HG03442 (cell line): ENCODE results near the gene FAM204A.

Experiments used
- ATAC-seq: cut with Tn5 transposase; IDR thresholded peaks from one replicate; pipeline ENCODE4 v1.9.1; 2021; ENCODE audit warnings: mild to moderate bottlenecking, moderate library complexity; ENCODE audit not compliant: unreplicated experiment

Gene FAM204A

GRCh38 chr10:118332948-118333710 is 9.0 kb downstream of the FAM204A start:
- ATAC-seq: no peak

GRCh38 chr10:118332236-118332635 is 9.9 kb downstream of the FAM204A start:
- peak; percentile 89 for ATAC-seq

- no peak for ATAC-seq
These were observed 11.6 kb downstream of the FAM204A start for GRCh38 chr10:118330295-118331076.

- ATAC-seq: no peak
These were observed 18.0 kb downstream of the FAM204A start for GRCh38 chr10:118324140-118324539.

- ATAC-seq: no peak
These were observed 20.2 kb downstream of the FAM204A start for GRCh38 chr10:118321724-118322575.

- ATAC-seq: no peak
These were observed 26.5 kb downstream of the FAM204A start for GRCh38 chr10:118315629-118316028.

GRCh38 chr10:118314882-118315281 is 27.2 kb downstream of the FAM204A start:
- ATAC-seq: no peak

GRCh38 chr10:118311505-118311904 is 30.6 kb downstream of the FAM204A start:
- no peak for ATAC-seq

- ATAC-seq: no peak
These were observed 31.3 kb downstream of the FAM204A start for GRCh38 chr10:118310822-118311221.

GRCh38 chr10:118309911-118310310 is 32.2 kb downstream of the FAM204A start:
- no peak for ATAC-seq

GRCh38 chr10:118308664-118309063 is 33.5 kb downstream of the FAM204A start:
- ATAC-seq: no peak

GRCh38 chr10:118307859-118308258 is 34.3 kb downstream of the FAM204A start:
- no peak for ATAC-seq

GRCh38 chr10:118307220-118307619 is 34.9 kb downstream of the FAM204A start:
- no peak for ATAC-seq

- ATAC-seq: no peak
These were observed 36.4 kb downstream of the FAM204A start for GRCh38 chr10:118305730-118306129.

- no peak for ATAC-seq
These were observed 37.6 kb downstream of the FAM204A start for GRCh38 chr10:118304521-118304920.

- ATAC-seq: no peak
These were observed 40.9 kb downstream of the FAM204A start for GRCh38 chr10:118301211-118301610.

GRCh38 chr10:118300320-118300719 is 41.8 kb downstream of the FAM204A start:
- ATAC-seq: no peak

- ATAC-seq: no peak
These were observed 43.3 kb downstream of the FAM204A start for GRCh38 chr10:118298787-118299186.

- no peak for ATAC-seq
These were observed 51.0 kb downstream of the FAM204A start for GRCh38 chr10:118291122-118291521.

GRCh38 chr10:118290471-118290995 is 51.6 kb downstream of the FAM204A start:
- ATAC-seq: no peak
